ENCODE results near the gene KCNK16.

KCNK16 gene

GRCh38 chr6:39342692-39343395 is 20.3 kb upstream of the KCNK16 start:
- peak; percentile 24 for DNase-seq (ENCODE audit: low read depth)
- no peak for TF ChIP-seq CTCF (IDR thresholded peaks at IDR 0.05; ENCODE audit: insufficient read depth, low read depth, low read length, missing control alignments)
- H3K4me3 ChIP-seq (ENCODE audit: low read depth, low read length): no peak overlapping the region

- no peak for DNase-seq (ENCODE audit: low read depth)
- no peak for TF ChIP-seq CTCF (IDR thresholded peaks at IDR 0.05; ENCODE audit: insufficient read depth, low read depth, low read length, missing control alignments)
Observed at GRCh38 chr6:39341937-39342336, 19.4 kb upstream of the KCNK16 start.

GRCh38 chr6:39341352-39341751 is 18.9 kb upstream of the KCNK16 start:
- TF ChIP-seq CTCF (IDR thresholded peaks at IDR 0.05; ENCODE audit: insufficient read depth, low read depth, low read length, missing control alignments): no peak
- H3K4me3 ChIP-seq (ENCODE audit: low read depth, low read length): no peak overlapping the region
- no peak for DNase-seq (ENCODE audit: low read depth)

More at GRCh38 chr6:39341937-39342336, 19.4 kb upstream of the KCNK16 start:
- no peak overlapping the region for H3K4me3 ChIP-seq (ENCODE audit: low read depth, low read length)

- no peak for TF ChIP-seq CTCF (IDR thresholded peaks at IDR 0.05; ENCODE audit: insufficient read depth, low read depth, low read length, missing control alignments)
- DNase-seq (ENCODE audit: low read depth): no peak
- H3K4me3 ChIP-seq (ENCODE audit: low read depth, low read length): no peak overlapping the region
Observed at GRCh38 chr6:39339868-39340550, 17.5 kb upstream of the KCNK16 start.

GRCh38 chr6:39339096-39339867 is 16.8 kb upstream of the KCNK16 start:
- H3K4me3 ChIP-seq (ENCODE audit: low read depth, low read length): no peak overlapping the region
- no peak for DNase-seq (ENCODE audit: low read depth)
- TF ChIP-seq CTCF (IDR thresholded peaks at IDR 0.05; ENCODE audit: insufficient read depth, low read depth, low read length, missing control alignments): no peak

- DNase-seq (ENCODE audit: low read depth): no peak
- no peak for TF ChIP-seq CTCF (IDR thresholded peaks at IDR 0.05; ENCODE audit: insufficient read depth, low read depth, low read length, missing control alignments)
- no peak overlapping the region for H3K4me3 ChIP-seq (ENCODE audit: low read depth, low read length)
Observed at GRCh38 chr6:39338397-39338796, 15.9 kb upstream of the KCNK16 start.
